GM23338 (cell line): ENCODE results near the gene MUC5AC. TPM values are rescaled to one million over a fixed set of nuclear protein-coding genes. Genes with fewer than 3 reads are reported as not detected.
"Not testable (repeated sequence)": the region's sequence is repeated elsewhere in the genome, so short reads cannot be mapped to it uniquely, and the experiment has no call there.

Source experiments
- ATAC-seq: fragments of 200-7000 bp; cut with Tn5 transposase; 3 replicates; pipeline ENCODE4 v1.9.1; 2020
- DNase-seq: peaks from one replicate; pipeline ENCODE4 v3.0.0-alpha.2; 2015; ENCODE audit warnings: low spot score
- H2AFZ ChIP-seq: fragments of 200-600 bp; sonication (generic); 2 replicates; pipeline ENCODE4 v1.8.0; 2016; ENCODE audit warnings: antibody characterized with exemption, mild to moderate bottlenecking, moderate library complexity
- H3F3A ChIP-seq: fragments of 200-600 bp; sonication (generic); replicated peaks from 2 replicates; pipeline ENCODE4 v1.8.0; 2017; ENCODE audit warnings: antibody characterized with exemption, mixed run types, low read depth
- H3K27ac ChIP-seq: fragments of 200-600 bp; sonication (generic); 2 replicates; pipeline ENCODE4 v1.6.1; 2016; ENCODE audit warnings: low read depth
- H3K27me3 ChIP-seq: fragments of 200-600 bp; sonication (generic); 2 replicates; pipeline ENCODE4 v1.8.0; 2016; ENCODE audit warnings: mild to moderate bottlenecking, mixed run types, moderate library complexity; ENCODE audit not compliant: insufficient read depth
- H3K36me3 ChIP-seq: fragments of 200-600 bp; sonication (generic); 2 replicates; pipeline ENCODE4 v1.8.0; 2016; ENCODE audit warnings: mild to moderate bottlenecking; ENCODE audit not compliant: insufficient read depth
- H3K4me1 ChIP-seq: fragments of 200-600 bp; sonication (generic); 2 replicates; pipeline ENCODE4 v1.8.0; 2016; ENCODE audit warnings: mild to moderate bottlenecking, moderate library complexity; ENCODE audit not compliant: insufficient read depth
- H3K4me2 ChIP-seq: fragments of 200-600 bp; sonication (generic); 2 replicates; pipeline ENCODE4 v1.7.1; 2017; ENCODE audit warnings: mixed run types
- H3K4me3 ChIP-seq: fragments of 200-600 bp; sonication (generic); 2 replicates; pipeline ENCODE4 v1.6.1; 2016; ENCODE audit warnings: mixed run types
- H3K79me2 ChIP-seq: fragments of 200-600 bp; sonication (generic); replicated peaks from 2 replicates; pipeline ENCODE4 v1.8.0; 2017; ENCODE audit warnings: mild to moderate bottlenecking; ENCODE audit not compliant: insufficient read depth
- H3K9me2 ChIP-seq: fragments of 200-600 bp; sonication (generic); 2 replicates; pipeline ENCODE4 v1.8.0; 2017; ENCODE audit not compliant: insufficient read depth
- H4K20me1 ChIP-seq: fragments of 200-600 bp; sonication (generic); replicated peaks from 2 replicates; pipeline ENCODE4 v1.8.0; 2017; ENCODE audit warnings: mild to moderate bottlenecking; ENCODE audit not compliant: insufficient read depth
- H3K27ac Mint-ChIP-seq: 2 replicates; pipeline ENCODE4 v1.8.0; 2020; ENCODE audit warnings: inconsistent platforms, mild to moderate bottlenecking, moderate library complexity, mixed read lengths
- H3K27me3 Mint-ChIP-seq: 3 replicates; pipeline ENCODE4 v1.8.0; 2022; ENCODE audit warnings: low read depth, mild to moderate bottlenecking, moderate library complexity, mixed read lengths, inconsistent platforms; ENCODE audit not compliant: insufficient read depth, poor library complexity
- H3K36me3 Mint-ChIP-seq: 3 replicates; pipeline ENCODE4 v1.8.0; 2021; ENCODE audit warnings: low read depth, mild to moderate bottlenecking, inconsistent platforms, moderate library complexity, mixed read lengths
- H3K4me1 Mint-ChIP-seq: 3 replicates; pipeline ENCODE4 v1.8.0; 2020; ENCODE audit warnings: mild to moderate bottlenecking, inconsistent platforms, mixed read lengths
- H3K4me3 Mint-ChIP-seq: 3 replicates; pipeline ENCODE4 v1.8.0; 2021; ENCODE audit warnings: moderate library complexity, mild to moderate bottlenecking, inconsistent platforms, mixed read lengths
- H3K9me3 Mint-ChIP-seq: 3 replicates; pipeline ENCODE4 v1.8.0; 2020; ENCODE audit warnings: moderate library complexity, mild to moderate bottlenecking, inconsistent platforms, mixed read lengths
- JUNB ChIP-seq: IDR thresholded peaks from one replicate; pipeline ENCODE4 v1.6.1; 2016; ENCODE audit warnings: antibody characterized with exemption; ENCODE audit not compliant: unreplicated experiment
- polyA plus RNA-seq: library from polyadenylated mRNA; unstranded; fragments of >200 nt; fragmentation: Nextera tagmentation; extraction: Ambion mirVana; gene quantifications from 2 replicates; pipeline ENCODE4 v1.2.1, GENCODE V29; 2016
- total RNA-seq: library from RNA; depleted of rRNA; stranded (reverse); fragments of >200 nt; shearing (Covaris generic); gene quantifications from 2 replicates; pipeline ENCODE4 v1.2.3, GENCODE V29; 2014
- TF ChIP-seq, protein P1 (sequence below): IDR thresholded peaks from one replicate; pipeline ENCODE4 v1.6.1; 2018; ENCODE audit warnings: antibody characterized with exemption; ENCODE audit not compliant: unreplicated experiment
- TF ChIP-seq, protein P2 (sequence below): fragments of 250-450 bp; sonication (Bioruptor Pico); IDR thresholded peaks from 2 replicates; pipeline ENCODE4 v1.5.0; 2020; ENCODE audit warnings: mild to moderate bottlenecking, moderate library complexity

MUC5AC gene
- total and polyA plus RNA-seq, 2 experiments from 2014 or later, result not detected

DNA sequence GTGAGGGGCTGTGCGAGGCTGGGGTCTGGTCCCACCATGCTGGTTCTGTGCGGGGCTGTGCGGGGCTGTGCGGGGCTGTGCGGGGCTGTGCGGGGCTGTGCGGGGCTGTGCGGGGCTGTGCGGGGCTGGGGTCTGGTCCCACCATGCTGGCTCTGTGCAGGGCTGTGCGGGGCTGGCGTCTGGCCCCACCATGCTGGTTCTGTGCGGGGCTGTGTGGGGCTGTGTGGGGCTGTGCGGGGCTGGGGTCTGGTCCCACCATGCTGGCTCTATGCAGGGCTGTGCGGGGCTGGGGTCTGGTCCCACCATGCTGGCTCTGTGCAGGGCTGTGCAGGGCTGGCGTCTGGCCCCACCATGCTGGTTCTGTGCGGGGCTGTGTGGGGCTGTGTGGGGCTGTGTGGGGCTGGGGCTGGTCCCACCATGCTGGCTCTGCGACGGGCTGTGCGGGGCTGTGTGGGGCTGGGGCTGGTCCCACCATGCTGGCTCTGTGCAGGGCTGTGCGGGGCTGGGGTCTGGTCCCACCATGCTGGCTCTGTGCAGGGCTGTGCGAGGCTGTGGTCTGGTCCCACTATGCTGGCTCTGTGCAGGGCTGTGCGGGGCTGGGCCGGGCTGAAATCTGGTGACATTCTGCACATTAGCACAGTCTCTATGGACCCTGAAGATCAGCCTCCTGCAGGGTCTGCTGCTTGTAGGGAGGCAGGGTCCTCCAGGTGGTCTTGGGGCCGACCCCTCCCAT lies 1.9 kb downstream of the MUC5AC start:
- not testable (repeated sequence) for H2AFZ ChIP-seq, H3K4me1 ChIP-seq, H3K36me3 Mint-ChIP-seq, H3K27ac ChIP-seq, H3K4me3 ChIP-seq, DNase-seq, H4K20me1 ChIP-seq, H3K27me3 Mint-ChIP-seq, H3K27ac Mint-ChIP-seq, H3K36me3 ChIP-seq, H3K9me3 Mint-ChIP-seq, H3K4me1 Mint-ChIP-seq, H3K4me3 Mint-ChIP-seq, H3K9me2 ChIP-seq, H3K4me2 ChIP-seq, H3K27me3 ChIP-seq, H3K79me2 ChIP-seq, H3F3A ChIP-seq
- peak; percentile 13; the same call in 1 of the 3 replicates for ATAC-seq

DNA sequence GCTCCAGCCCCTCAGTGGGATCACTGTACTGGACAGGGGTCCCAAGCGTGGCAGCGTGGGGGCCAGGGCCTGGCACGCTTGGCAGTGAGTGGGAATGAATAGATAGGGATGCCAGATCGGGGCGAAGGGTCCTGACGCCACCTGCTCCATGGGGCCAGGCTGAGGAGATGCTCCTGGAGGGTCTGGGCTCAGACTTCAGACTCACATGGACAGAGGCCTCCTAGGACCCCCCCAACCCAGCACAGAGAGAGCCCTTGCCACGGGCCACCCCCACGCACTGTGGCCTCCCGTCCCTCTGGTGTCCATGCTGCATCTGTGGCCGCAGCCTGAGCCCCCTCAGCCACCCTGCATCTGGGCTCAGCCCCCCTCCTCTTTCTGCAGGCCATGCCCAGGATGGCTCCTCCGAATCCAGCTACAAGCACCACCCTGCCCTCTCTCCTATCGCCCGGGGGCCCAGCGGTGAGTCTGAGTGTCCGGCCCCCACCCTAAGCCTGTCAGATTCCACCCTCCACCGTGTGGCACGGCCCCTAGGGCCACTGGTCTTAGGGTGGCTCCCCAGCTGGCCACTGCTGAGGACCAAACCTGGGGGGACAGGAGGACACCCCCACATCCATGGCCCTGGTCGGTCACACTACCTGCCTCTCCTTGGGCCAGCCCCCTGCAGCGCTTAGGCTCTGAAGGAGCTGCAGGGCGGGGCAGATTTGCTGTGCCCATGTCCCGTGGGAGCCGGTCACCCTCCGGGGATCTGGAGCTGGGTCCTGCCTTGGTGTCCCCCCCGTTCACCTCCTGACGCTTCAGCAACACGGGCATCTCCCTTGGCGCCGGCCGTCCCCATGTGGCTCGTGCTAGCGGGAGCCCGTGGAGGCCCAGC lies 2.7 kb downstream of the MUC5AC start:
- Histone ChIP-seq H3F3A (0 out of 2 replicates have a peak, but pooled peaks cover 1% of the 10 kb centered on the region), H2AFZ (no peak overlapping the region), H4K20me1 (no peaks in the 10 kb centered on the region), H3K4me2 (no peak overlapping the region), H3K36me3 (no peaks in the 10 kb centered on the region), H3K9me2 (no peaks in the 10 kb centered on the region), H3K79me2 (no peaks in the 10 kb centered on the region), H3K4me1 (no peaks in the 10 kb centered on the region), H3K4me3 (no peak overlapping the region), H3K27me3 (no peaks in the 10 kb centered on the region), H3K27ac (no peak overlapping the region)
- no peak for DNase-seq
- no peak for ATAC-seq
- H3K36me3 Mint-ChIP-seq, result no peaks in the 10 kb centered on the region
- no peaks in the 10 kb centered on the region for H3K4me1 Mint-ChIP-seq
- H3K27me3 Mint-ChIP-seq, result no peaks in the 10 kb centered on the region
- no peak for TF ChIP-seq JUNB
- TF ChIP-seq, protein P1, sequence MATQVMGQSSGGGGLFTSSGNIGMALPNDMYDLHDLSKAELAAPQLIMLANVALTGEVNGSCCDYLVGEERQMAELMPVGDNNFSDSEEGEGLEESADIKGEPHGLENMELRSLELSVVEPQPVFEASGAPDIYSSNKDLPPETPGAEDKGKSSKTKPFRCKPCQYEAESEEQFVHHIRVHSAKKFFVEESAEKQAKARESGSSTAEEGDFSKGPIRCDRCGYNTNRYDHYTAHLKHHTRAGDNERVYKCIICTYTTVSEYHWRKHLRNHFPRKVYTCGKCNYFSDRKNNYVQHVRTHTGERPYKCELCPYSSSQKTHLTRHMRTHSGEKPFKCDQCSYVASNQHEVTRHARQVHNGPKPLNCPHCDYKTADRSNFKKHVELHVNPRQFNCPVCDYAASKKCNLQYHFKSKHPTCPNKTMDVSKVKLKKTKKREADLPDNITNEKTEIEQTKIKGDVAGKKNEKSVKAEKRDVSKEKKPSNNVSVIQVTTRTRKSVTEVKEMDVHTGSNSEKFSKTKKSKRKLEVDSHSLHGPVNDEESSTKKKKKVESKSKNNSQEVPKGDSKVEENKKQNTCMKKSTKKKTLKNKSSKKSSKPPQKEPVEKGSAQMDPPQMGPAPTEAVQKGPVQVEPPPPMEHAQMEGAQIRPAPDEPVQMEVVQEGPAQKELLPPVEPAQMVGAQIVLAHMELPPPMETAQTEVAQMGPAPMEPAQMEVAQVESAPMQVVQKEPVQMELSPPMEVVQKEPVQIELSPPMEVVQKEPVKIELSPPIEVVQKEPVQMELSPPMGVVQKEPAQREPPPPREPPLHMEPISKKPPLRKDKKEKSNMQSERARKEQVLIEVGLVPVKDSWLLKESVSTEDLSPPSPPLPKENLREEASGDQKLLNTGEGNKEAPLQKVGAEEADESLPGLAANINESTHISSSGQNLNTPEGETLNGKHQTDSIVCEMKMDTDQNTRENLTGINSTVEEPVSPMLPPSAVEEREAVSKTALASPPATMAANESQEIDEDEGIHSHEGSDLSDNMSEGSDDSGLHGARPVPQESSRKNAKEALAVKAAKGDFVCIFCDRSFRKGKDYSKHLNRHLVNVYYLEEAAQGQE, result no peak
- TF ChIP-seq, protein P2, sequence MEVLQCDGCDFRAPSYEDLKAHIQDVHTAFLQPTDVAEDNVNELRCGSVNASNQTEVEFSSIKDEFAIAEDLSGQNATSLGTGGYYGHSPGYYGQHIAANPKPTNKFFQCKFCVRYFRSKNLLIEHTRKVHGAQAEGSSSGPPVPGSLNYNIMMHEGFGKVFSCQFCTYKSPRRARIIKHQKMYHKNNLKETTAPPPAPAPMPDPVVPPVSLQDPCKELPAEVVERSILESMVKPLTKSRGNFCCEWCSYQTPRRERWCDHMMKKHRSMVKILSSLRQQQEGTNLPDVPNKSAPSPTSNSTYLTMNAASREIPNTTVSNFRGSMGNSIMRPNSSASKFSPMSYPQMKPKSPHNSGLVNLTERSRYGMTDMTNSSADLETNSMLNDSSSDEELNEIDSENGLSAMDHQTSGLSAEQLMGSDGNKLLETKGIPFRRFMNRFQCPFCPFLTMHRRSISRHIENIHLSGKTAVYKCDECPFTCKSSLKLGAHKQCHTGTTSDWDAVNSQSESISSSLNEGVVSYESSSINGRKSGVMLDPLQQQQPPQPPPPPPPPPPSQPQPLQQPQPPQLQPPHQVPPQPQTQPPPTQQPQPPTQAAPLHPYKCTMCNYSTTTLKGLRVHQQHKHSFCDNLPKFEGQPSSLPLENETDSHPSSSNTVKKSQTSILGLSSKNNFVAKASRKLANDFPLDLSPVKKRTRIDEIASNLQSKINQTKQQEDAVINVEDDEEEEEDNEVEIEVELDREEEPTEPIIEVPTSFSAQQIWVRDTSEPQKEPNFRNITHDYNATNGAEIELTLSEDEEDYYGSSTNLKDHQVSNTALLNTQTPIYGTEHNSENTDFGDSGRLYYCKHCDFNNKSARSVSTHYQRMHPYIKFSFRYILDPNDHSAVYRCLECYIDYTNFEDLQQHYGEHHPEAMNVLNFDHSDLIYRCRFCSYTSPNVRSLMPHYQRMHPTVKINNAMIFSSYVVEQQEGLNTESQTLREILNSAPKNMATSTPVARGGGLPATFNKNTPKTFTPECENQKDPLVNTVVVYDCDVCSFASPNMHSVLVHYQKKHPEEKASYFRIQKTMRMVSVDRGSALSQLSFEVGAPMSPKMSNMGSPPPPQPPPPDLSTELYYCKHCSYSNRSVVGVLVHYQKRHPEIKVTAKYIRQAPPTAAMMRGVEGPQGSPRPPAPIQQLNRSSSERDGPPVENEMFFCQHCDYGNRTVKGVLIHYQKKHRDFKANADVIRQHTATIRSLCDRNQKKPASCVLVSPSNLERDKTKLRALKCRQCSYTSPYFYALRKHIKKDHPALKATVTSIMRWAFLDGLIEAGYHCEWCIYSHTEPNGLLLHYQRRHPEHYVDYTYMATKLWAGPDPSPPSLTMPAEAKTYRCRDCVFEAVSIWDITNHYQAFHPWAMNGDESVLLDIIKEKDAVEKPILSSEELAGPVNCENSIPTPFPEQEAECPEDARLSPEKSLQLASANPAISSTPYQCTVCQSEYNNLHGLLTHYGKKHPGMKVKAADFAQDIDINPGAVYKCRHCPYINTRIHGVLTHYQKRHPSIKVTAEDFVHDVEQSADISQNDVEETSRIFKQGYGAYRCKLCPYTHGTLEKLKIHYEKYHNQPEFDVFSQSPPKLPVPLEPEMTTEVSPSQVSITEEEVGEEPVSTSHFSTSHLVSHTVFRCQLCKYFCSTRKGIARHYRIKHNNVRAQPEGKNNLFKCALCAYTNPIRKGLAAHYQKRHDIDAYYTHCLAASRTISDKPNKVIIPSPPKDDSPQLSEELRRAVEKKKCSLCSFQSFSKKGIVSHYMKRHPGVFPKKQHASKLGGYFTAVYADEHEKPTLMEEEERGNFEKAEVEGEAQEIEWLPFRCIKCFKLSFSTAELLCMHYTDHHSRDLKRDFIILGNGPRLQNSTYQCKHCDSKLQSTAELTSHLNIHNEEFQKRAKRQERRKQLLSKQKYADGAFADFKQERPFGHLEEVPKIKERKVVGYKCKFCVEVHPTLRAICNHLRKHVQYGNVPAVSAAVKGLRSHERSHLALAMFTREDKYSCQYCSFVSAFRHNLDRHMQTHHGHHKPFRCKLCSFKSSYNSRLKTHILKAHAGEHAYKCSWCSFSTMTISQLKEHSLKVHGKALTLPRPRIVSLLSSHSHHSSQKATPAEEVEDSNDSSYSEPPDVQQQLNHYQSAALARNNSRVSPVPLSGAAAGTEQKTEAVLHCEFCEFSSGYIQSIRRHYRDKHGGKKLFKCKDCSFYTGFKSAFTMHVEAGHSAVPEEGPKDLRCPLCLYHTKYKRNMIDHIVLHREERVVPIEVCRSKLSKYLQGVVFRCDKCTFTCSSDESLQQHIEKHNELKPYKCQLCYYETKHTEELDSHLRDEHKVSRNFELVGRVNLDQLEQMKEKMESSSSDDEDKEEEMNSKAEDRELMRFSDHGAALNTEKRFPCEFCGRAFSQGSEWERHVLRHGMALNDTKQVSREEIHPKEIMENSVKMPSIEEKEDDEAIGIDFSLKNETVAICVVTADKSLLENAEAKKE (CRISPR knock-in tag), result no peak
- no peak overlapping the region for H3K4me3 Mint-ChIP-seq
- H3K9me3 Mint-ChIP-seq, result no peaks in the 10 kb centered on the region
- no peak overlapping the region for H3K27ac Mint-ChIP-seq
